GM18867 (cell line): ENCODE measurements around the gene CDK6.

Experiments
- ATAC-seq: cut with Tn5 transposase; IDR thresholded peaks from one replicate; pipeline ENCODE4 v1.9.1; 2021; ENCODE audit warnings: mild to moderate bottlenecking, moderate library complexity; ENCODE audit not compliant: unreplicated experiment

CDK6 gene

GRCh38 chr7:92847305-92847704 lies 10.9 kb upstream of the CDK6 start:
- ATAC-seq: no peak

- ATAC-seq: no peak
These were observed 9.4 kb upstream of the CDK6 start for GRCh38 chr7:92845736-92846135.

- ATAC-seq: no peak
These were observed 7.4 kb upstream of the CDK6 start for GRCh38 chr7:92843781-92844180.

GRCh38 chr7:92843034-92843760 lies 6.8 kb upstream of the CDK6 start:
- ATAC-seq: no peak

- no peak for ATAC-seq
These were observed 4.8 kb upstream of the CDK6 start for GRCh38 chr7:92841192-92841591.

- ATAC-seq: no peak
These were observed 3.9 kb upstream of the CDK6 start for GRCh38 chr7:92840316-92840715.

GRCh38 chr7:92839901-92840300 lies 3.5 kb upstream of the CDK6 start:
- ATAC-seq: no peak

GRCh38 chr7:92838934-92839333 lies 2.6 kb upstream of the CDK6 start:
- no peak for ATAC-seq

- no peak for ATAC-seq
These were observed 802 bp upstream of the CDK6 start for GRCh38 chr7:92837000-92837749.

GRCh38 chr7:92835851-92836488 lies 403 bp downstream of the CDK6 start:
- ATAC-seq: no peak

GRCh38 chr7:92835261-92835850 lies 1.0 kb downstream of the CDK6 start:
- ATAC-seq: no peak

- ATAC-seq: no peak
These were observed 1.7 kb downstream of the CDK6 start for GRCh38 chr7:92834507-92835260.

- peak; percentile 48 for ATAC-seq
These were observed 2.4 kb downstream of the CDK6 start for GRCh38 chr7:92833766-92834506.

GRCh38 chr7:92833024-92833765 lies 3.2 kb downstream of the CDK6 start:
- ATAC-seq: peak; percentile 58

GRCh38 chr7:92832534-92833023 lies 3.8 kb downstream of the CDK6 start:
- ATAC-seq: peak; percentile 1

GRCh38 chr7:92831716-92832533 lies 4.4 kb downstream of the CDK6 start:
- ATAC-seq: no peak

GRCh38 chr7:92830532-92831110 lies 5.8 kb downstream of the CDK6 start:
- no peak for ATAC-seq

GRCh38 chr7:92830027-92830426 lies 6.3 kb downstream of the CDK6 start:
- ATAC-seq: no peak
